ENCODE results near the gene KCNK4. TPM values are rescaled to one million over a fixed set of nuclear protein-coding genes. Genes with fewer than 3 reads are reported as not detected.

The KCNK4 gene
- total RNA-seq, 1 experiment from 2014 or later, result 1.1 TPM

DNA sequence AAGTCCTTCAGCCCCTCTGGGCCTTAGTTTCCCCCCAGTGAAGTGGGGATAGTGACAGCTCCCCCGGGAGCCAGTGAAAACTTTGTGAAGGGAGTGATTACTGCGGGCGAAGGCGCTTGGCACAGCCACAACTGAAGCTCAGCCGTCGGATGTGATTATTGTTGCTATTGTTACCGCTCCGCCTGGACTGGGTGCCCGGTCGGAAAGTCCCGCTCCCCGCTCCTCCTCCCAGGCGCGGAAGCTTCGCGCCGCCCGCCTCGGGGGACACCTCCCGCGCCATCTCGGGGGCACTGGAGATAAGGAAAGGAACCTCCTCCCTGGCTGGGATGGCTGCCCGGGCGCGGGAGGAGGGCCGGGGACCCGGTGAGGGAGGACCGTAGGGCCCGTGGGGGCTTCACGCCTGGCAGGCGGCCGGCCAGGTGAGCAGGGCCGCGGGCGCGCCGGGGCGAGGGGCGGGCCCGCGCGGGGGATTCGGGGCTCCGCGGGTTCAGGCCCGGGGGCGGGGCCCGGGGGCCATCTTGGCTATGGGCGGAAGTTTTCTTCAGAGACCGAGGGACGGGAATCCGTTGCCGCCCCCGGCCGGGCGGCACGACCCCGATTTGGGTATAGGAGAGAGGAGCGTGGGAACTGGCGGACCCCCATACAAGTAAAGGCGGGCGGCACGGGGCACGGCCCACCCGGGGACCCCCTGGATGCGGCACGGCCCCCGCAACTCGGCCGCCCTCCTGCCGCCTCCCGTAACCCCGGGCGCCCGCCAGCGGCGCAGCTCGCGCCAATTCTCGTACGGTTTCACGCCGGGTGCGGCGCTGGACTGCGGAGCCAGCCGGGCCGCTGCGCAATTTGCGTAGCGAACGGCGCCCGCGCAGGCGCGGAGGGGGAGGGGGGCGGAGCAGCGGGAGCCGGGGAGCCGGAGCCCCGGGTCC is 5.9 kb upstream of the KCNK4 start, which contains the start of gene GPR137:
Gene GPR137, plus strand, starts transcription at position 887 of the 923 bp plus-strand sequence. CDS start 677 bp downstream, outside the sequence.
- Histone ChIP-seq H3K36me3 (ENCODE audit: control insufficient read depth, insufficient read depth, low read length) (no peaks in the 10 kb centered on the region; the same call in 1 of the 2 replicates), H3K27me3 (ENCODE audit: control insufficient read depth, insufficient read depth, low read length) (no peaks in the 10 kb centered on the region), H3K27ac (ENCODE audit: low read length) (peak within 1 kb of the TSS; percentile 83), H3K9me3 (ENCODE audit: control insufficient read depth, insufficient read depth, low read depth, low read length) (no peaks in the 10 kb centered on the region), H3K4me1 (ENCODE audit: control insufficient read depth, insufficient read depth, low read length) (peaks cover 25% of the 10 kb centered on the region), H3K4me3 (ENCODE audit: low read depth in 2 of 2, low read length in 2 of 2) (peak within 1 kb of the TSS; percentile 57 to 98)
- ChIA-PET POLR2A (interaction anchor here (0.5 to 1.5 kb wide), 4 partner anchors 9 to 32 kb away, joined by 3 to 10 read pairs (median 4); partner anchors contain the start of genes ESRRA, PRDX5 and TRMT112), CTCF (interaction anchor here (0.6 to 1.5 kb wide), 6 partner anchors 16 to 33 kb away, joined by 3 to 20 read pairs (median 4); partner anchors contain the start of gene PRDX5)
- in situ Hi-C loops (cut with HindIII; ENCODE audit: low pct_unique_long_range_greater_than_20kb, low sequenced_read_pairs) (no loop called here), intact Hi-C loops (cut with micrococcal nuclease; ENCODE audit: unreplicated experiment) (no loop called here)
- DNase-seq (ENCODE audit: low read depth, low spot score) (no peak), ATAC-seq (peak; percentile 74)
- TF ChIP-seq POLR2AphosphoS5 (IDR thresholded peaks at IDR 0.05; ENCODE audit: low read depth, low read length) (peak; percentile 64), TCF7L2 (IDR thresholded peaks at IDR 0.05; ENCODE audit: low read depth, low read length) (no peak; the same call in 1 of the 2 replicates), SIN3A (IDR thresholded peaks at IDR 0.05; ENCODE audit: borderline replicate concordance, insufficient read depth, low read depth, low read length) (peak; percentile 82; the same call in 1 of the 2 replicates)
- TF ChIP-seq, protein P1, sequence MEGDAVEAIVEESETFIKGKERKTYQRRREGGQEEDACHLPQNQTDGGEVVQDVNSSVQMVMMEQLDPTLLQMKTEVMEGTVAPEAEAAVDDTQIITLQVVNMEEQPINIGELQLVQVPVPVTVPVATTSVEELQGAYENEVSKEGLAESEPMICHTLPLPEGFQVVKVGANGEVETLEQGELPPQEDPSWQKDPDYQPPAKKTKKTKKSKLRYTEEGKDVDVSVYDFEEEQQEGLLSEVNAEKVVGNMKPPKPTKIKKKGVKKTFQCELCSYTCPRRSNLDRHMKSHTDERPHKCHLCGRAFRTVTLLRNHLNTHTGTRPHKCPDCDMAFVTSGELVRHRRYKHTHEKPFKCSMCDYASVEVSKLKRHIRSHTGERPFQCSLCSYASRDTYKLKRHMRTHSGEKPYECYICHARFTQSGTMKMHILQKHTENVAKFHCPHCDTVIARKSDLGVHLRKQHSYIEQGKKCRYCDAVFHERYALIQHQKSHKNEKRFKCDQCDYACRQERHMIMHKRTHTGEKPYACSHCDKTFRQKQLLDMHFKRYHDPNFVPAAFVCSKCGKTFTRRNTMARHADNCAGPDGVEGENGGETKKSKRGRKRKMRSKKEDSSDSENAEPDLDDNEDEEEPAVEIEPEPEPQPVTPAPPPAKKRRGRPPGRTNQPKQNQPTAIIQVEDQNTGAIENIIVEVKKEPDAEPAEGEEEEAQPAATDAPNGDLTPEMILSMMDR (IDR thresholded peaks at IDR 0.05), result no peak
- TF ChIP-seq, protein P2, sequence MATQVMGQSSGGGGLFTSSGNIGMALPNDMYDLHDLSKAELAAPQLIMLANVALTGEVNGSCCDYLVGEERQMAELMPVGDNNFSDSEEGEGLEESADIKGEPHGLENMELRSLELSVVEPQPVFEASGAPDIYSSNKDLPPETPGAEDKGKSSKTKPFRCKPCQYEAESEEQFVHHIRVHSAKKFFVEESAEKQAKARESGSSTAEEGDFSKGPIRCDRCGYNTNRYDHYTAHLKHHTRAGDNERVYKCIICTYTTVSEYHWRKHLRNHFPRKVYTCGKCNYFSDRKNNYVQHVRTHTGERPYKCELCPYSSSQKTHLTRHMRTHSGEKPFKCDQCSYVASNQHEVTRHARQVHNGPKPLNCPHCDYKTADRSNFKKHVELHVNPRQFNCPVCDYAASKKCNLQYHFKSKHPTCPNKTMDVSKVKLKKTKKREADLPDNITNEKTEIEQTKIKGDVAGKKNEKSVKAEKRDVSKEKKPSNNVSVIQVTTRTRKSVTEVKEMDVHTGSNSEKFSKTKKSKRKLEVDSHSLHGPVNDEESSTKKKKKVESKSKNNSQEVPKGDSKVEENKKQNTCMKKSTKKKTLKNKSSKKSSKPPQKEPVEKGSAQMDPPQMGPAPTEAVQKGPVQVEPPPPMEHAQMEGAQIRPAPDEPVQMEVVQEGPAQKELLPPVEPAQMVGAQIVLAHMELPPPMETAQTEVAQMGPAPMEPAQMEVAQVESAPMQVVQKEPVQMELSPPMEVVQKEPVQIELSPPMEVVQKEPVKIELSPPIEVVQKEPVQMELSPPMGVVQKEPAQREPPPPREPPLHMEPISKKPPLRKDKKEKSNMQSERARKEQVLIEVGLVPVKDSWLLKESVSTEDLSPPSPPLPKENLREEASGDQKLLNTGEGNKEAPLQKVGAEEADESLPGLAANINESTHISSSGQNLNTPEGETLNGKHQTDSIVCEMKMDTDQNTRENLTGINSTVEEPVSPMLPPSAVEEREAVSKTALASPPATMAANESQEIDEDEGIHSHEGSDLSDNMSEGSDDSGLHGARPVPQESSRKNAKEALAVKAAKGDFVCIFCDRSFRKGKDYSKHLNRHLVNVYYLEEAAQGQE (IDR thresholded peaks at IDR 0.05; ENCODE audit: insufficient read depth in 1 of 2, low read depth in 2 of 2, low read length in 1 of 2), result no peak
- BruUV-seq (replicated peaks), result TSS peak; percentile 85

DNA sequence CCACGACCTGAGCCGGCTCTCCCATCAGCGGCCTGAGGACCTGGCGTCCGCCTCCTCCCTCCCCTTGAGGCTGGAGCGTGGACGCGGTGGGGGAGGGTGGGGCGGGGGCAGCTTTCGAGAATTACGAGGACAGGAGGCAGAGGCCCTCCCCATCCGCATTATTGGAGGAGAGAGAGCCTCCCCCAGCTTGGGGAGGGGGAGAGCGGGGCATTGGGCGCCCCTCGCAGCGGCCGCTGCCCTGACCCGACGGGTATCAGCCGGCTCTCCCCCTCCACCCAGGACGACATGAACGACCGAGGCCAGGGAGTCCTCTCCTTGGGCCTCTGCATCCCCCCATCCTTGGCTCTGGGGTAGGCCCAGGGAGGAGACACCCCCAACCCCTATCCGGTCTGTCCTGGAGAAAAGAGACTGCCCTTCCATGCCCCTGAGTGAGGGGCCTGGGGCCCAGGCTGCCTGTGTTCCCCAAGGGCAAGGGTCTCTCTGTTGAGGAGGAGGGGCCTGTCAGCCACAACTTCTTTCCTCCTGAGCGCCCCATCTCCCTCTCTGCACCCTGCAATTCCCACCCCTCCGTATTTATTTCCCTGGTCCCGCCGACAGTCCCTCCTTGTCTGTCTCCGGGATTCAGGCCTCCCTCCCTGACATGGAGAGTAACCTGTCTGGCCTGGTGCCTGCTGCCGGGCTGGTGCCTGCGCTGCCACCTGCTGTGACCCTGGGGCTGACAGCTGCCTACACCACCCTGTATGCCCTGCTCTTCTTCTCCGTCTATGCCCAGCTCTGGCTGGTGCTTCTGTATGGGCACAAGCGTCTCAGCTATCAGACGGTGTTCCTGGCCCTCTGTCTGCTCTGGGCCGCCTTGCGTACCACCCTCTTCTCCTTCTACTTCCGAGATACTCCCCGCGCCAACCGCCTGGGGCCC is 5.0 kb upstream of the KCNK4 start:
- intact Hi-C loops (cut with micrococcal nuclease; ENCODE audit: unreplicated experiment), result no loop called here
- ChIA-PET POLR2A (interaction anchor here (0.7 to 1.5 kb wide), 2 partner anchors 17 to 32 kb away, joined by 5 to 10 read pairs; partner anchors contain the start of gene PRDX5), CTCF (interaction anchor here (0.6 to 1.0 kb wide), 4 partner anchors 15 to 32 kb away, joined by 3 to 20 read pairs (median 5); partner anchors contain the start of gene PRDX5)
- BruUV-seq (replicated peaks), result no TSS peak
- peak overlapping the region; percentile 57 to 98 for H3K4me3 ChIP-seq (ENCODE audit: low read depth in 2 of 2, low read length in 2 of 2)
- H3K9me3 ChIP-seq (ENCODE audit: control insufficient read depth, insufficient read depth, low read depth, low read length), result no peaks in the 10 kb centered on the region
- H3K27me3 ChIP-seq (ENCODE audit: control insufficient read depth, insufficient read depth, low read length), result no peaks in the 10 kb centered on the region
- peak; percentile 9; the same call in 1 of the 2 replicates for ATAC-seq
- in situ Hi-C loops (cut with HindIII; ENCODE audit: low pct_unique_long_range_greater_than_20kb, low sequenced_read_pairs), result no loop called here
- H3K4me1 ChIP-seq (ENCODE audit: control insufficient read depth, insufficient read depth, low read length), result peaks cover 28% of the 10 kb centered on the region
- no peak for TF ChIP-seq SIN3A (IDR thresholded peaks at IDR 0.05; ENCODE audit: borderline replicate concordance, insufficient read depth, low read depth, low read length)
- TF ChIP-seq POLR2AphosphoS5 (IDR thresholded peaks at IDR 0.05; ENCODE audit: low read depth, low read length), result no peak; the same call in 1 of the 2 replicates
- TF ChIP-seq, protein P2 (IDR thresholded peaks at IDR 0.05; ENCODE audit: insufficient read depth in 1 of 2, low read depth in 2 of 2, low read length in 1 of 2), result no peak
- TF ChIP-seq TCF7L2 (IDR thresholded peaks at IDR 0.05; ENCODE audit: low read depth, low read length), result no peak
- TF ChIP-seq, protein P1 (IDR thresholded peaks at IDR 0.05), result no peak; the same call in 1 of the 2 replicates
- peak overlapping the region; percentile 82 for H3K27ac ChIP-seq (ENCODE audit: low read length)
- no peak for DNase-seq (ENCODE audit: low read depth, low spot score)
- no peaks in the 10 kb centered on the region; the same call in 1 of the 2 replicates for H3K36me3 ChIP-seq (ENCODE audit: control insufficient read depth, insufficient read depth, low read length)
